IMR-90 (cell line): ENCODE results near the gene ALAS1. TPM values are rescaled to one million over a fixed set of nuclear protein-coding genes. Genes with fewer than 3 reads are reported as not detected.
A peak's percentile ranks its signal among the peaks of the same experiment; 100 is the strongest.

Experiments
- ATAC-seq: fragments of 200-7000 bp; cut with Tn5 transposase; 2 replicates; pipeline ENCODE4 v1.9.1; 2020; ENCODE audit warnings: low read depth, mild to moderate bottlenecking, moderate library complexity
- BruUV-seq: library from RNA; stranded (reverse); fragments of 400-500 nt; replicated peaks from 2 replicates; lab custom pipeline; 2021; lab: Mats Ljungman, UMichigan
- CTCF ChIA-PET: fragments of 300-600 bp; formaldehyde crosslinking; extraction: SDS; loops from one replicate; lab custom pipeline; 2021; ENCODE audit warnings: antibody characterized with exemption; lab: Yijun Ruan, JAX
- POLR2A ChIA-PET: fragments of 300-600 bp; sonication (Branson Sonifier 250); formaldehyde crosslinking; loops from one replicate; lab custom pipeline; 2022; ENCODE audit warnings: antibody characterized with exemption; ENCODE audit not compliant: unreplicated experiment; lab: Charles Lee
- DNase-seq: peaks from one replicate; pipeline ENCODE4 v3.0.0; 2013
- H2AFZ ChIP-seq: replicated peaks from 2 replicates; pipeline ENCODE3; 2013; ENCODE audit warnings: low read length, mild to moderate bottlenecking; ENCODE audit not compliant: poor library complexity
- H2AK5ac ChIP-seq: 2 replicates; pipeline ENCODE4 v1.6.1; 2013; ENCODE audit warnings: low read depth, low read length, inconsistent platforms
- H2AK9ac ChIP-seq: replicated peaks from 2 replicates; pipeline ENCODE3; 2013; ENCODE audit warnings: mild to moderate bottlenecking, low read depth, low read length, moderate library complexity; ENCODE audit not compliant: poor library complexity
- H2BK120ac ChIP-seq: 2 replicates; pipeline ENCODE4 v1.6.1; 2013; ENCODE audit warnings: low read depth, low read length, inconsistent platforms
- H2BK15ac ChIP-seq: 3 replicates; pipeline ENCODE4 v1.6.1; 2013; ENCODE audit warnings: low read depth, low read length, inconsistent platforms
- H2BK20ac ChIP-seq: 2 replicates; pipeline ENCODE4 v1.6.1; 2013; ENCODE audit warnings: low read depth, mild to moderate bottlenecking, inconsistent platforms, low read length, moderate library complexity
- H2BK5ac ChIP-seq: 2 replicates; pipeline ENCODE4 v1.6.1; 2013; ENCODE audit warnings: mild to moderate bottlenecking, low read depth, low read length, inconsistent platforms; ENCODE audit not compliant: poor library complexity, severe bottlenecking
- H3K14ac ChIP-seq: replicated peaks from 2 replicates; pipeline ENCODE4 v1.6.1; 2013; ENCODE audit warnings: low read depth, low read length, inconsistent platforms
- H3K18ac ChIP-seq: 2 replicates; pipeline ENCODE4 v1.6.1; 2013; ENCODE audit warnings: low read depth, low read length, control low read depth
- H3K23ac ChIP-seq: 2 replicates; pipeline ENCODE4 v1.6.1; 2013; ENCODE audit warnings: low read depth, low read length, inconsistent platforms
- H3K27ac ChIP-seq: 2 replicates; pipeline ENCODE4 v1.5.1; 2013; ENCODE audit warnings: mild to moderate bottlenecking, control low read depth, low read length; ENCODE audit not compliant: insufficient read depth
- H3K27me3 ChIP-seq: 2 replicates; pipeline ENCODE4 v1.6.1; 2013; ENCODE audit warnings: low read length; ENCODE audit not compliant: control insufficient read depth, insufficient read depth
- H3K36me3 ChIP-seq: 2 replicates; pipeline ENCODE4 v1.6.1; 2013; ENCODE audit warnings: low read length, mixed read lengths; ENCODE audit not compliant: control insufficient read depth, insufficient read depth
- H3K4ac ChIP-seq: 2 replicates; pipeline ENCODE4 v1.6.1; 2013; ENCODE audit warnings: low read depth, low read length, inconsistent platforms
- H3K4me1 ChIP-seq: 2 replicates; pipeline ENCODE4 v1.6.1; 2013; ENCODE audit warnings: low read length, mixed read lengths; ENCODE audit not compliant: control insufficient read depth, insufficient read depth
- H3K4me2 ChIP-seq: 2 replicates; pipeline ENCODE4 v1.6.1; 2013; ENCODE audit warnings: low read depth, mild to moderate bottlenecking, control low read depth, low read length, moderate library complexity
- H3K4me3 ChIP-seq: 2 replicates; pipeline ENCODE4 v1.5.1; 2013; ENCODE audit warnings: low read depth, mild to moderate bottlenecking, control low read depth, low read length, moderate library complexity; ENCODE audit not compliant: insufficient read depth
- H3K56ac ChIP-seq: 2 replicates; pipeline ENCODE4 v1.6.1; 2013; ENCODE audit warnings: low read length, inconsistent platforms; ENCODE audit not compliant: insufficient read depth; ENCODE audit errors: extremely low read depth
- H3K79me1 ChIP-seq, 2 experiments: 2 replicates each; pipeline ENCODE4 v1.6.1; 2013; ENCODE audit warnings: low read length in 2 of 2, inconsistent platforms in 1 of 2, low read depth in 1 of 2
- H3K9ac ChIP-seq: 2 replicates; pipeline ENCODE4 v1.6.1; 2013; ENCODE audit warnings: low read depth, low read length, control low read depth
- H3K9me1 ChIP-seq: 2 replicates; pipeline ENCODE4 v1.6.1; 2013; ENCODE audit warnings: low read length, inconsistent platforms; ENCODE audit not compliant: insufficient read depth
- H3K9me3 ChIP-seq: 2 replicates; pipeline ENCODE4 v1.6.1; 2013; ENCODE audit warnings: low read length; ENCODE audit not compliant: control insufficient read depth, insufficient read depth
- H4K20me1 ChIP-seq: 2 replicates; pipeline ENCODE4 v1.6.1; 2013; ENCODE audit warnings: low read length, inconsistent platforms; ENCODE audit not compliant: insufficient read depth
- H4K5ac ChIP-seq: 2 replicates; pipeline ENCODE4 v1.6.1; 2013; ENCODE audit warnings: mild to moderate bottlenecking, low read depth, low read length, control low read depth
- H4K8ac ChIP-seq, 2 experiments: 2 replicates each; pipeline ENCODE4 v1.6.1; 2013; ENCODE audit warnings: low read depth in 2 of 2, low read length in 2 of 2, control low read depth in 1 of 2, inconsistent platforms in 1 of 2
- H4K91ac ChIP-seq: 2 replicates; pipeline ENCODE4 v1.6.1; 2013; ENCODE audit warnings: low read depth, low read length, inconsistent platforms; ENCODE audit not compliant: insufficient read depth
- BHLHE40 ChIP-seq: fragments of 150-350 bp; IDR thresholded peaks from 2 replicates; pipeline ENCODE4 v1.6.1; 2016; ENCODE audit warnings: mild to moderate bottlenecking, low read depth, low read length
- CEBPB ChIP-seq: IDR thresholded peaks from 2 replicates; pipeline ENCODE4 v1.6.1; 2012; ENCODE audit warnings: low read depth, low read length, improper control_type of control experiment
- CHD1 ChIP-seq: IDR thresholded peaks from 2 replicates; pipeline ENCODE4 v1.6.1; 2012; ENCODE audit warnings: low read depth, low read length, improper control_type of control experiment
- CTCF ChIP-seq: conservative IDR thresholded peaks from 2 replicates; pipeline ENCODE4 v1.5.1; 2012; ENCODE audit warnings: mild to moderate bottlenecking, low read depth, low read length, improper control_type of control experiment
- MAZ ChIP-seq: IDR thresholded peaks from 2 replicates; pipeline ENCODE4 v1.6.1; 2012; ENCODE audit warnings: low read depth, mild to moderate bottlenecking, low read length, improper control_type of control experiment, moderate library complexity, borderline replicate concordance
- RAD21 ChIP-seq: IDR thresholded peaks from 2 replicates; pipeline ENCODE4 v1.6.1; 2012; ENCODE audit warnings: low read length, improper control_type of control experiment
- SMC3 ChIP-seq: fragments of 150-350 bp; IDR thresholded peaks from 2 replicates; pipeline ENCODE4 v1.6.1; 2016; ENCODE audit warnings: low read depth, mild to moderate bottlenecking, antibody characterized with exemption, low read length, moderate library complexity
- WGBS, 2 experiments: methylation state at CpG; one replicate each; pipeline versions ENCODE4 v1.1.5 to v1.1.7; 2013; ENCODE audit warnings: missing lambda C conversion rate in 2 of 2; ENCODE audit not compliant: insufficient read length in 1 of 2; ENCODE audit errors: extremely low coverage in 2 of 2; 5-methylcytosine and 5-hydroxymethylcytosine counted together
- dilution Hi-C: fragments of 300-500 bp; cut with HindIII; formaldehyde crosslinking; loops from one replicate; pipeline ENCODE4 v1.14.3; 2018; ENCODE audit warnings: low sequenced_read_pairs; ENCODE audit not compliant: unreplicated experiment
- in situ Hi-C: fragments of 300-500 bp; cut with MboI; formaldehyde crosslinking; loops from 3 replicates; pipeline ENCODE4 v1.14.3; 2019; ENCODE audit warnings: low sequenced_read_pairs, inconsistent platforms, mixed read lengths
- intact Hi-C: fragments of 100-400 bp; cut with micrococcal nuclease; formaldehyde crosslinking; loops from 2 replicates; pipeline ENCODE4 v1.10.0; 2022
- polyA plus RNA-seq, 3 experiments: library from polyadenylated mRNA; depleted of rRNA; stranded (reverse); fragments of >200 nt; gene quantifications; 2 replicates each; pipeline ENCODE4 v1.2.3, GENCODE V29; 2012; ENCODE audit warnings: low replicate concordance in 1 of 3
- total RNA-seq: library from RNA; depleted of rRNA; stranded (reverse); fragments of >200 nt; gene quantifications from 2 replicates; pipeline ENCODE4 v1.2.3, GENCODE V29; 2012

The ALAS1 gene
- total and polyA plus RNA-seq, 2 of the 4 experiments (the other 2 are of a cell fraction): 32.8 to 47.2 TPM

GRCh38 chr3:52220380-52221026, 22.5 kb downstream of the ALAS1 start:
- TF ChIP-seq BHLHE40 (no peak), CHD1 (no peak), RAD21 (peak; percentile 76), CEBPB (no peak), MAZ (peak; percentile 56; the same call in 1 of the 2 replicates), SMC3 (peak; percentile 77), CTCF (peak; percentile 88)
- Histone ChIP-seq H3K27me3 (no peaks in the 10 kb centered on the region), H2BK15ac (no peak overlapping the region), H3K23ac (no peak overlapping the region), H3K9ac (no peak overlapping the region), H2BK20ac (no peak overlapping the region), H3K79me1 (peaks cover 0 to 6% of the 10 kb centered on the region in 2 experiments; a peak in 1 of 4 replicates), H4K20me1 (peaks cover 15% of the 10 kb centered on the region), H3K4ac (no peak overlapping the region), H3K27ac (no peak overlapping the region), H3K4me2 (no peak overlapping the region), H3K56ac (no peak overlapping the region), H2AFZ (peak overlapping the region; percentile 56), H3K9me3 (no peaks in the 10 kb centered on the region), H3K9me1 (peaks cover 16% of the 10 kb centered on the region), H4K8ac (no peak overlapping the region), H2BK120ac (no peak overlapping the region), H3K18ac (no peak overlapping the region), H2BK5ac (no peak overlapping the region), H3K14ac (no peak overlapping the region), H2AK9ac (peak overlapping the region; percentile 70), H3K4me3 (no peak overlapping the region), H3K36me3 (peaks cover 3% of the 10 kb centered on the region; the same call in 1 of the 2 replicates), H4K5ac (no peak overlapping the region), H3K4me1 (peaks cover 8% of the 10 kb centered on the region), H4K91ac (no peak overlapping the region), H2AK5ac (no peak overlapping the region)
- BruUV-seq: no TSS peak
- POLR2A ChIA-PET: interaction anchor here (0.8 kb wide), 1 partner anchor 16 kb away, joined by 4 read pairs; no protein-coding TSS in a partner anchor
- DNase-seq (peak; percentile 63), ATAC-seq (peak; percentile 73)
- in situ Hi-C loops: no loop called here
- dilution Hi-C loops: no loop called here
- WGBS, 2 experiments: 0% methylated on average over 2 of the region's 9 CpGs; no CpG with 5 or more reads in 1 of the 2 experiments
- CTCF ChIA-PET: interaction anchor here (0.5 to 1.8 kb wide), 10 partner anchors 16 to 420 kb away, joined by 3 to 10 read pairs (median 4); no protein-coding TSS in a partner anchor
- intact Hi-C loops: loop anchor here (1.0 to 5.0 kb wide), 2 partner anchors 119 to 227 kb away; partner anchors contain the start of gene SEMA3G
